Measurements from ENCODE around the gene JAKMIP1.

DNA sequence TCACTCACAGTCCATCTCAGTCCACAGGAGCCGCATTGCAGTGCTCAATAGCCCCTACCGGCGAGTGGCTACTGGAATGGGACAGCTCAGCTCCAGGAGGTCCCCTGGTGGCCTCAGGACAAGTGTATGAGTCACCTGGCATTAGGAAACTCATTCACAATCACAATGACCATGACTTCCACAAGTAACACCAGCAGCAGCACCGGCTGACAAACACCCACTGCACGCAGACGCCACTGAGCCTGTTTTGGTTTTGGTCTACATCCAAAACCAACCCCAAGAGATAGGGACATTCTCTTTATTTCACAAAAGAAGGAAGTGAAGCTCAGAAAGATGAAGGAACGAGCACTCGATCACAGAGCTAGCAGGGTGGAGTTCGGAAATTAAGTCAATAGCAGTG lies 8.1 kb downstream of the JAKMIP1 start:
- TF ChIP-seq, protein P1, sequence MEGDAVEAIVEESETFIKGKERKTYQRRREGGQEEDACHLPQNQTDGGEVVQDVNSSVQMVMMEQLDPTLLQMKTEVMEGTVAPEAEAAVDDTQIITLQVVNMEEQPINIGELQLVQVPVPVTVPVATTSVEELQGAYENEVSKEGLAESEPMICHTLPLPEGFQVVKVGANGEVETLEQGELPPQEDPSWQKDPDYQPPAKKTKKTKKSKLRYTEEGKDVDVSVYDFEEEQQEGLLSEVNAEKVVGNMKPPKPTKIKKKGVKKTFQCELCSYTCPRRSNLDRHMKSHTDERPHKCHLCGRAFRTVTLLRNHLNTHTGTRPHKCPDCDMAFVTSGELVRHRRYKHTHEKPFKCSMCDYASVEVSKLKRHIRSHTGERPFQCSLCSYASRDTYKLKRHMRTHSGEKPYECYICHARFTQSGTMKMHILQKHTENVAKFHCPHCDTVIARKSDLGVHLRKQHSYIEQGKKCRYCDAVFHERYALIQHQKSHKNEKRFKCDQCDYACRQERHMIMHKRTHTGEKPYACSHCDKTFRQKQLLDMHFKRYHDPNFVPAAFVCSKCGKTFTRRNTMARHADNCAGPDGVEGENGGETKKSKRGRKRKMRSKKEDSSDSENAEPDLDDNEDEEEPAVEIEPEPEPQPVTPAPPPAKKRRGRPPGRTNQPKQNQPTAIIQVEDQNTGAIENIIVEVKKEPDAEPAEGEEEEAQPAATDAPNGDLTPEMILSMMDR (IDR thresholded peaks at IDR 0.05): no peak
- TF ChIP-seq POLR2A (IDR thresholded peaks at IDR 0.05): no peak

Measured in lower leg skin (tissue), 3 donors.